HG02852 (cell line): ENCODE data around the gene MZF1.
A peak's percentile ranks its signal among the peaks of the same experiment; 100 is the strongest.
"Not testable (repeated sequence)": the region's sequence is repeated elsewhere in the genome, so short reads cannot be mapped to it uniquely, and the experiment has no call there.

Experiments used
- ATAC-seq: cut with Tn5 transposase; IDR thresholded peaks from one replicate; pipeline ENCODE4 v1.9.1; 2021; ENCODE audit warnings: mild to moderate bottlenecking, moderate library complexity; ENCODE audit not compliant: unreplicated experiment

Gene MZF1

DNA sequence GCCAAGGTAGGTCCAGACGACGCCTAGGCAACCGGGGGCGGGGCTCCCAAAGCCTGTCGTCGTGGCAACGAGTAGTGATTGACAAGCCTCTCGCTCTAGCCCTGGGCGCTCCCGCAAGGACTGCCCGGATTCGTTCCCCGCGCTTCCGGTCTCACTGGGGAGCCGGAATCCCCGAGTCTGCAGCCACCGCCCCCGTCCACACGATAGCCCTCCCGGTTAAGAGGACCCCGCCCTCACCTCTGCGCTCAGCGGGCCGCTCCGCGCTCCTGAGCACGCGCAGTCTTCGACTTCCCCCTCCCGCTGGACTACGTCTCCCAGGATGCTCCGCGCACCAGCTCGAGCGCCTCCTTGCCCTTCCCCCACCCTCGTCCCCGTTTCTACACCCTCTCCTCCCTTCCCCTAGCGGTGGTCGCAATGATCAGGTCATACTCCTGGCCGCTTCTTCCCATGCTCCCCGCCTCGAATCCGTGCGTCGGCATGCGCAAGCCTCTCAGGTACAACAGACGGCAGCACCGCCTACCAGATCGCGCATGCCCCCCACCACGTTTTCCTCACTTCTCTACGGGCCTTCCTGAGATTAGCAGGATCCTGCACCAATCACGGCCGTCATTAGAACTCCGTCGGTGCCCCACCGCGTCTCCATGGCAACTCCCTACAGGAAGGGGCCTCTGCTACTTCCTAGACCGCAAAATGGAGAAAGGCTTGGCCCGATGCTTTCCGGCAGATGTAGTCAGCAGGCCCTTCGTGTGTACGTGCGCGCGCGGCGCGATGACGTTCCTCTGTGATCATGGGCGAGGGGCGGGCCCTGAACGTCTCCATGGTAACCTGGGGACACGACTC, at the start of gene MZF1:
MZF1 (minus strand) TSS at position 518 of the 840 bp plus-strand sequence. CDS start 1,946 bp downstream, outside the sequence.
- ATAC-seq = peak; percentile 56

DNA sequence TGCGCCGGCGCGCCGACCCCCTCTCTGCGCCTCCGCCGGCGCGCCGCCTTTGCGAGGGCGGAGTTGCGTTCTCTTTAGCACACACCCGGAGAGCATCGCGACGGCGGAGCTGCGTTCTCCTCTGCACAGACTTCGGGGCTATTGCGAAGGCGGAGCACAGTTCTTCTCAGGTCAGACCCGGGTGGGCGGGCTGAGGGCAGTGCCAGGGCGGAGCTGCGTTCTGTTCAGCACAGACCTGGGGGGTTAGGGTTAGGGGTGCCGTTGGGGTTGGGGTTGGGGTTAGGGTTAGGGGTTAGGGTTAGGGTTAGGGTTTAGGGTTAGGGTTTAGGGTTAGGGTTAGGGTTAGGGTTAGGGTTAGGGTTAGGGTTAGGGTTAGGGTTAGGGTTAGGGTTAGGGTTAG, 34.1 kb upstream of the MZF1 start:
- not testable (repeated sequence) for ATAC-seq

DNA sequence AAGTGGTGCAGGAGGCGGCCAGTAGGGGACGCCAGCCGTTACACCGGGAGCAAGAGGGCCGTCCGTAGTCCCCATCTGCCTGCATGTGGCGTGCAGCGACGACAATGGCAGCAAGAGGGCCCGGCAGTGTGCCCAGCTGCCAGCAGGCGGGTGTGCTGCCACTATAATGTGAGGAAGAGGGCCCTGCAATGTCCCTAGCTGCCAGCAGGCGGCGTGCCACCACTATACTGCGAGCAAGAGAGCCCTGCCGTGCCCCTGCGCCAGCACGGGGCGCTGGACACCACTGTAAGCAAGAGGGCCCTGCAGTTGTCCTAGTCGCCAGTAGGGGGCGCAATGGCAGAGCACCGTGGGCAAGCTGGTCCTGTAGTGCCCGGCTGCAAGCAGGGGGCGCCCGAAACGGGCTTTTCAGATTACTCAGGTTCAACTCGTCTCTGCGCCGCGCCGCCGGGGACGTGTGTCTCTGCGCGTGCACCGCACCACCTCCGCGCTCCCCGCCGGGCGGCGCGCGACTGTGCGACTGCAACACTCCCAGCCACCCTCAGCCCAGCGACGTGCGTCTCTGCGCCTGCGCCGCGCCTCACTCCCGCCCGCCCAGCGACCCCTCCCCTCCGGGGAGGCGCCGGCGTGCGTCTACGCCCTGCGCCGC, 33.2 kb upstream of the MZF1 start:
- ATAC-seq = not testable (repeated sequence)

DNA sequence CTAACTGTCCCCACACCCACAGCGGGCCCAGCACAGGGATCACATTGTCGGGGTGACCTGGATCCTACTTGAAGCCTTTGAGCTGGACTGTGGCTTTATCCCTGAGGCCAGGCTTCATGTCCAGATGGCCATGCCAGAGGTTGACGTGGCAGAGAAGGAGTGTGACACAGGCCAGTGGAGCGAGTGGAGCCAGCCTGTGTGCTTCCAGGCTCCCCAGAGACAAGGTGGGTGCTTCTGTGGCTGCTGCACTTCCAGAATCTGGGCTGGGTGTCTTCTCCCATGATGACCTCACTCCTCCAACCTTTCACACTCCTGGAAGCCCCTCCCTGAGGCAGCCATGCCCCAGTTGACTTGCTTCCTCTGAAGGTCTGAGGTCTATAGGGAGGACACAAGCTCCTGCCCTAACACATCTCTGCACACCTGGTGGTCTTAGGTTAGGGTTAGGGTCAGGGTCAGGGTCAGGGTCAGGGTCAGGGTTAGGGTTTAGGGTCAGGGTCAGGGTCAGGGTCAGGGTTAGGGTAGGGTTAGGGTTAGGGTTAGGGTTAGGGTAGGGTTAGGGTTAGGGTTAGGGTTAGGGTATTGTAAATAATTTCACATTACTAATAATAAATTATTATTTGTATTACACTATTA, 13.1 kb upstream of the MZF1 start:
- no peak for ATAC-seq

DNA sequence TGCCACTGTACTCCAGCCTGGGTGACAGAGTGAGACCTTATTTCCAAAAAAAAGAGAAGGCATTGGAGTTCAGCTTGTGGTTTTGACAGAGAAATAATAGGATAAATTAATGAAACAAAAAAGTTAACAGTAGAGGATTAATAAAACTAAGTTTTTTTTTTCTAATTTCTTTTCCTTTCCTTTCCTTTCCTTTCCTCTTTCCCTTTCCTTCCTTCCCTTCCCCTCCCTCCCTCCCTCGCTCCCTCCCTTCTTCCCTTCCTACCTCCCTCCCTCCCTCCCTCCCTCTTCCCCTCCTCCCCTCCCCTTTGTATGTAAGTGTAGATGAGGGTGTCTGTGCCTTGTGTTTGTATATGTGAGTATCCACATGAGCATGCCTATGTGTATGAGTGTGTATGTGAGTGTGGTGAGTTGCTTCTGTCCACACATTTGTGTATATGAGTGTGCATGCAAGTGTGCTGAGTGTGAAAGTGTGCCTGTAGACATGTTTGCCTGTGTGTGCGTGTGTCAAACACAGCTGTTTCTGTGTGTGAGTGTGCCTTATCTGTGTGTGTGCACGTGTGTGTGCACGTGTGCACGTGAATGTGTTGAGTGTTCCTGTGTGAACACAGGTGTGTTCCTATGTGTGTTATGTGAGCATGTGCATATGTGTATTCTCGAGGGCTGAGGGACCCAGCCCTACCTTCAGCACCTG, 12.5 kb upstream of the MZF1 start:
- ATAC-seq = no peak

DNA sequence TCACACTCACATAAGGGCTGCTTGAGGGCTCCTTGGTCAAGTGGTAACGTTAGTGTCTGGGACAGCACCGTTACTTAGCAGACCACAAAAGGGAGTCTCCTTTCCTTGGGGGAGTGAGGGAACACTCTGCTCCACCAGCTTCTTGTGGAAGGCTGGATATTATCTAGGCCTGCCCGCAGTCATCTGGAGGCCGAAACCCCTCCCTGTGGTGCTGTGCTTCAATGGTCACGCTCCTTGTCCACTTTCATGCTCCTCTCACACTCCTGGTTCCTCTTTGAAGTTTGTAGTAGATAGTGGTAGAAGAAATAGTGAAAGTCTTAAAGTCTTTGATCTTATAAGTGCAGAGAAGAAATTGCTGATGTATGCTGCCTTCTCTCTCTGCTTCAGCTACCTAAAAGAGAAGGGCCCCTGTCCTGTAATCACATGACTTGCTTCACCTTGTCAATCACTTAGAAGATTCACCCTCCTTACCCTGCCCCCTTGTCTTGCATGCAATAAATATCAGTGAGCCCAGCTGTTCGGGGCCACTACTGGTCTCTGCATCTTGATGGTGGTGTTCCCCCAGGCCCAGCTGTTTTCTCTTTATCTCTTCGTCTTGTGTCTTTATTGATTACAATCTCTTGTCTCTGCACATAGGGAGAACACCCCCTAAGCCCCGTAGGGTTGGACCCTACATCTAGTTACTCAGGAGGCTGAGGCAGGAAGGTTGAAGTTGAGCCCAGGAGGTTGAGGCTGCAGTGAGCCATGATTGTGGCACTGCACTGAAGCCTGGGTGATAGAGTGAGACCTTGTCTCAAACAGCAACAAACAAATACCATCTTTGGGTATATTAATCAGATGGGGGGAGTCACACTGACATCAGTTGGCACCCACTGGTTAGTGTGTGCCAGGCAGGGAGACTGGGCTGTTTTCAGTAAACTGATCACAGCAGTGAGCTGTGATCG, 11.6 kb upstream of the MZF1 start:
- no peak for ATAC-seq

DNA sequence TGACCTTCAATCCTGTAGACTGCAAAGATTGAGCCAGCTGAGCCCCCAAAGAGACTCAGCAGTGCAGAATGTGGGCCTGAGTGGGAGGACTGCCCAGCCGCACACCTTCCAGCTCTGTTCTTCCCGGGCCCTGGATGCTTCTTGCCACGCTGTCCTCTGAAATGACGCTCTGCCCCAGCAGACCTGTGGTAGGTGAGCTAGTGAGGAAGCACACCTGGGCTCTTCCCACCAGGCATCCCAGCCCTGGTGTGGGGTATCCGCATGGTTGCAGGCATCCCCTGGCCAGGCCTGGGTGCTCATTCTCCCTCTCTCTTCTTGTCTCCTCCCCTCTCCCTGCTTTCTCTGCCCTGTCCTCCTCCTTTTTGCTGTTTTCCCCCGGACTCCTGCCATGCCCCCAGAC, 9.8 kb upstream of the MZF1 start:
- ATAC-seq = no peak

DNA sequence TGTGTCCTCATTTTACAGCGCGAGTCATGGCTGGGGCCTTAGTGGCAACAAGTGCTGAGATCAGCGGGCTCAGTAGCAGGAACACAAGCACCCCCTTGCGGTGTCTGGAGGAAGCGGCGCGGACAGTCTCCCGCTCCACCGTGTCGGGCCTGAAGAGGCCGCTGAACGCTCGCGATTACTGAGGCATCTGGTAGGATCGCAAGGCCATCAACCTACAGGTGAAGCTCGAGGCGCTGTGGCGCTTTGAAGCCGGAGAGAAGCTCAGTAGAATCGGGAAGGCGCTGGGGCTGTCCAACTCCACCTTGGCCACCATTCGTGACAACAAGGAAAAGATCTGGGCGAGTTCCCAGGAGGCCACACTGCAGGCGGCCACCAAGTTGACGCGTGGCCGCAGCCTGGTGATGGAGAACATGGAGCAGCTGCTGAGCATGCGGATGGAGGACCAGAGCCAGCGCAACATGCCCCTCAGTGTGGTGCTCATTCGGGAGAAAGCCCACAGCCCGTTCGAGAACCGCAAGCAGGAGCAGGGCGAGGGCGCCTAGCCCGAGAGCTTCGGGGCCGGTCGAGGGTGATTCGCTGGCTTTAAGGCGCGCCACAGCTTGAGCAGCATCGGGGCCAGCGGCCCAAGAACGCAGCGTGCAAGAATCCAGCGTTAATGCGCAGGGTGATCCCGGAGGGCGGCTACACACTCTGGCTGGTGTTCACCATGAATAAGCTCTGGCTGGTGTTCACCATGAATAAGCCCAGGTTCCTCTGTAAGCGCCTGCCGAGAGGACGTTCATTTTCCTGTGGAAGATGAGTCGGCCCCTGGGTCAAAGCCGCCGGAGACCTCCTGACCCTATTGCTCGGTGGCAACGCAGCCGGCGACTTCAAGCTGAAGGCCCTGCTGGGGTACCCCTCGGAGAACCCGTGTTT, 8.3 kb upstream of the MZF1 start:
- ATAC-seq = no peak

DNA sequence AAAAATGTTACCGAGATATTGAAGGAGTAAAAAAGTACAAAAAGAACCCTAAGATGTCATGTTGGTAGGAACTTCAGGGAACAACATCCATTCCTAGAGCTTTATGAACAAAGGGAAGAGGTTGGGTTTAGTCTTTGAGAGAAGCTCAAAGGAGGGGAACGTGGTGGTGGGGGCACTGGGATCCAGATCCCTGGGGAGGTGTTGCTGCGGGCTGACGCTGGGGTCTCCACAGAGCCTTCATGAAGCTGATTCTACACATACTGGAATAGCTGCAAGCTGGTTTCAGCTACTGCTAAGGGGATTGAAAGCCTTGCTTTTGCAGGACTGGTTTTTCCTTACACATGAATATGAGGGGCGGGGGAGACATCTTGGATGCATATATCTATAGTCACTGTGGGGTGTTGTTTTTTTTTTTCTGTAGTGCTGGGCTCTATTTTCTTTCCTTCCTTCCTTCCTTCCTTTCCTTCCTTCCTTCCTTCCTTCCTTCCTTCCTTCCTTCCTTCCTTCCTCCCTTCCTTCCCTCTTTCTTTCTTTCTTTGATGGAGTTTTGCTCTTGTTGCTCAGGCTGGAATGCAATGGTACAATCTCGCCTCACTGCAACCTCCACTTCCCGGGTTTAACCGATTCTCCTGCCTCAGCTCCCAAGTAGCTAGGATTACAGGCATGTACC, 6.5 kb upstream of the MZF1 start:
- ATAC-seq = no peak

DNA sequence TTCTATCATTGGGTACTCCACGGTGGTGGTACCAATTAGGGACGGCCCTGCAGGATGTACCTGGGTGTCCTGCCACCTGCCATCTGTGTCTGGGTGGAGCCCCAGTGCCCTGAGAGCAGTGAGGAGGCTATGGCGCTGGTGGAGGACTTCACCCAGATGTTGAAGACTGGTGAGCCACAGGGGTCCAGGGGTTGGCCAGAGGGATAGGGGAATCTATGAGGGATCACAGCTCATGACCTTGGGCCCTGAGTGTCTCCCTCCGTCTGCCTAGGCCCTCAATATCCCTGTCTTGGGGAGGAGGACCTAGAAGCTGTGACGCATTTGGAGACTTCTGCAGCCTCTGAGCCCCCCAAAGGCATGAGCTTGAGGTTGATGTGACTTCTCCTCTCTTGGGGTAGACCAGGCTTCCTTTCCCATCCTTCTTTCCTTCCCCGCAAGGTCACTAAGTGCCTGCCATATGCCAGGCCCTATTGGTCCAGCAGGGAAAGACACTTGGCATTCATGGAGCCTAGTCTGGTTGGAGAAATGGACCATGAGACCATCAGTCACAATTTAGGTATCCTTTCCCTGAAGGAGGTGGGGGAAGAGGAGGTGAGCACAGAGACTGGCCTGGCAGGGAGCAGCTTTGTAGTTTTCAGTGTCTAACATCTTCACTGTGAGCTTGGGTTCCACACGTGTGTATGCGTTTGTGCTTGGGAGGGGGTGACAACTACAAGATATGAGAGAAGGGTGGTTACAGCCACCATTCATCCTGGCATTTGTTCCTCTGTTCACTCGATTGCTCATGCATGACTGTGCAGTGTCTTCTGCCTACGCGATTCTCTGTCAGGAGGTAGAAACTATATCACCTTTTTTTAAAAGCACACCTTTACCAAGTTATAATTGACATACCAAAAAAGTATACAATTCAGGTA, 5.1 kb upstream of the MZF1 start:
- no peak for ATAC-seq

DNA sequence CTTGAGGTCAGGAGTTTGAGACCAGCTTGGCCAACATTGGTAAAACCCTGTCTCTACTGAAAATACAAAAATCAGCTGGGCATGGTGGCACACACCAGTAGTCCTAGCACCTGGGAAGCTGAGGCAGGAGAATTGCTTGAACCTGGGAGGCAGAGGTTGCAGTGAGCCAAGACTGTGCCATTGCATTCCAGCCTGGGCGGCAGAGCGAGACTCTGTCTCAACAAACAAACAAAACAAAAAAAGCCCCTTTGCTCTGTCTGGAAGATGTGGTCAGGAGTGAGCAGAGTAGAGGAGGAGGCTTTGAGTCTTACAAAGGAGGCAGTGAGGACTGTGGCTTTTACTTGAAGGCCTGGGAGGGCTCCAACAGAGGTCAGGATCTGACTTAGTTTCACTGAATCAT, 4.4 kb upstream of the MZF1 start:
- not testable (repeated sequence) for ATAC-seq

DNA sequence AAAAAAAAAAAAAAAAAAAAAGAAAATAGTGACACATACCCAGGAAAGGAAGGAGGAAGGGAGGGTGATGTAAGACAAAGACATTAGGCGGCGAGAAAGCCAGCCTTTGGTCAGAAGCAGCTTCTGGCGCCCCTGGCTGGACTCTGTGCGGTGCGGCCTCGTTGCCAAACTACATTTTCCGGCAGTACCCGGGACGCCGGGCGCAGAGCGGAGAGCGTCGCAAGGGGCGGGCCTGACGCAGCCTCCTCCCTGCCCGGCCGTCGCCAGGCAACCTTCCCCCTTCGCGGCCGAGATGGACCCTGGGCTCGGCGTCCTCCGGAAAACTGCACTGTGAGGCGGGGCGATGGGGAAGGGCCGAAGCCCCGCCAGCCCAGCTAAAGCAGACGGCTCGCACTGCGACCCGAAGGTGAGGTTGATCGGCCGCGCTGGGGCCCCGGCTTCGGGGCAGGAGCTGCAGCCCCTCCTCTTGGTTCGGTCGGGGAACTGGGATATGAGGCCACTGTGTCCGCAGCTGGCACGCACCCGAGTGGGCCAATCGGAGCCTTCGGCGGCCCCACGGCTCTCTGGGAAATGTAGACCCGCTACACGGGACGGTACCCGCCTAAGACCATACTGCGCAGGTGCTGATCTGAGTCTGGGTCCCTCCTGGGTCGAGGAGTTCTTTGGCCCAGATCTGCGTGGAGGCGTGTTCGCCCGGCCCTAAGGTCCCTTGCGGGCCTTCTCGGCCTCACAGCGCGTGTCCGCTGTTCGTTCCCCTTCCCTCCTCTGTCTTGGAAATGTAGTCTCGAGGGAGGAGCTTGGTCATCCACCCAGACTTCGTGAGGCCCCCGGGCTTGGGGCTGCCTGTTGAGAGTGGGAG, 2.3 kb upstream of the MZF1 start:
- peak; percentile 39 for ATAC-seq

DNA sequence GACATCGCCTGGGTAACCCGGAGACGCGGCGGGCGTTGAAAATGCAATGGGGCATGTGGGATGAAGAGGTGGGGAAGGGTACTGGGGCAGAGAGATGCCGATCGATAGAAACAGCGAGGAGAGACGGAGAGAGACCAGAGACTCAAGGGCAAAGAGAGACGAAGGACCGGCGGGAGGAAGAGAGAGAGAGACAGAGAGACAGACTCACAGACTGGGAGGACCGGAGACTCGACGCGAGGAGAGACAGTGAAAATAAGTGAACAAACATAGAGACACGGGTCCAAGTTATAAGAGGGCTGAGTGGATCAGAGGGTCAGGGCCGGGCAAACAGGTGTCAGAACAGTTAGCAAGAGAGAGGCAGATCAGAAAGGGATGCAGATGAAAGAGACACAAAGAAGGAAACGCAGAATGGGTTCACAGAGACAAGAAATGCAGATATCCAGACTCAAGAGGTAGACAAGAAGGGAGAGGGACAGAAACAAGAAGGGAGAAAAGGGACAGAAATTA, 576 bp upstream of the MZF1 start:
- ATAC-seq = no peak

DNA sequence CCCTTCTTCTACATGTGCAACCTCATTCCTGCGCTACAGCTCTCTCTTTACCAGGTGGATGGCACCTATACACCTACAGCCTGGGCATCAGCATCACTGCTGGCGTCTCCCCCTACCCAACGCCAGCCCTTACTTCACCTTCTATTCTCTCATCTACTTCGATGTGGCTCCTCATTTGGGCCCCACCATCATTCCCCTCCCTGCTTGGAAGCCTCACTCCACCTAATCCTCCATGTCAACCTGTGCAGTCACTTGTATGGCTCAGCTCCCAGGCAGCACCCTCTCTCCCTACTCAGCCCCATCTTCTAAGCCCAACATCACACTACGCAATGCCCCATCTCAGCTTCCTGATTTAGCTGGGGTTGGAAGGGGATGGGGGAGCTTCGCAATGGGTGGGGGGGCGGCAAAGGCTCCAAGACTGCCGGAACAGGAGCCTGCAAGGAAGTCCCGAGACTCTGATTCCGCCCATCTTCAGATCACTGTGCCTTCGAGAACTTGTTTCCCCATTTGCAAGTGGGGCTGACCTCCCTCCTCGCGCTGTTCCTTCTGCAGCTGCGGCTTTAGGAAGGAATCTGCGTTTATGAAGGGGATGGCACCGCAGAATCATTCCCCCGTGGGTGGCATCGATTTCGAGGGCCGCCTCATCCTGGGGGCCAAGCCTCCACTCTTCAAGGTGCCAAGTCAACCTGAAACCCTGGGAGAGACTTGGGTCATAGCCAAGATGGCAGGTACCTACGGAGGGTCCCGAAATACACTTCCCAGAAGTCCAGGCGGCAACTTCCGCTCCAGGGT, 913 bp downstream of the MZF1 start:
- no peak for ATAC-seq

DNA sequence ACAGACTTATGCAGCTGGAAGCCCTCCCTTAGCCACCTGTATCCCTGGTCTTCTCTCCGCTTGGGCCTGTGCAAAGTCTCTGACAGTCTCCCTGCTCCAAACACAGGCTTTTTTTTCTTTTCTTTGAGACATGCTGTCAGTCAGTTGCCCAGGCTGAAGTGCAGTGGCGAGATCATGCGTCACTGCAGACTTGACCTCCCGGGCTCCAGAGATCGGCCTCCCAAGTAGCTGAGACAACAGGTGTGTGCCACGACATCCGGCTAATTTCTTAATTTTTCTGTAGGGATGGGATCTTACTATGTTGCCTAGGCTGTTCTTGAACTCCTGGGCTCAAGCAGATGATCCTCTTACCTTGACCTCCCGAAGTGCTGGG, 1.6 kb downstream of the MZF1 start:
- ATAC-seq = no peak
